Aorta (tissue), 5 donors: ENCODE data around the gene TAP1. TPM values are rescaled to one million over a fixed set of nuclear protein-coding genes. Genes with fewer than 3 reads are reported as not detected.
"Not testable (repeated sequence)": the region's sequence is repeated elsewhere in the genome, so short reads cannot be mapped to it uniquely, and the experiment has no call there.

Experiments
- ATAC-seq: fragments of 200-7000 bp; cut with Tn5 transposase; one replicate; pipeline ENCODE4 v1.9.1; 2022; ENCODE audit warnings: moderate library complexity; ENCODE audit not compliant: low FRiP score
- DNase-seq, 2 donors: peaks; one replicate each; pipeline ENCODE4 v3.0.0-alpha.2; 2020
- H3K27ac ChIP-seq, 2 donors: one replicate each; pipeline ENCODE4 v1.5.1; 2013; ENCODE audit warnings: low read length in 2 of 2, mild to moderate bottlenecking in 2 of 2, moderate library complexity in 2 of 2, control low read depth in 1 of 2, inconsistent platforms in 1 of 2, low read depth in 1 of 2
- H3K27me3 ChIP-seq, 2 donors: one replicate each; pipeline ENCODE4 v1.6.1; 2013; ENCODE audit warnings: control low read depth in 1 of 2, low read length in 1 of 2, mild to moderate bottlenecking in 1 of 2, moderate library complexity in 1 of 2; ENCODE audit not compliant: insufficient read depth in 2 of 2, control insufficient read depth in 1 of 2
- H3K36me3 ChIP-seq, 2 donors: one replicate each; pipeline ENCODE4 v1.6.1; 2013; ENCODE audit warnings: control low read depth in 1 of 2, low read length in 1 of 2, mild to moderate bottlenecking in 1 of 2; ENCODE audit not compliant: insufficient read depth in 2 of 2, control insufficient read depth in 1 of 2
- H3K4me1 ChIP-seq, 2 donors: one replicate each; pipeline ENCODE4 v1.6.1; 2013; ENCODE audit warnings: low read length in 2 of 2, control low read depth in 1 of 2, mild to moderate bottlenecking in 1 of 2, moderate library complexity in 1 of 2; ENCODE audit not compliant: insufficient read depth in 2 of 2, control insufficient read depth in 1 of 2
- H3K4me3 ChIP-seq, 2 donors: one replicate each; pipeline ENCODE4 v1.5.1; 2013; ENCODE audit warnings: low read length in 2 of 2, control low read depth in 1 of 2, mild to moderate bottlenecking in 1 of 2
- H3K9me3 ChIP-seq: one replicate; pipeline ENCODE4 v1.6.1; 2013; ENCODE audit warnings: mild to moderate bottlenecking, low read length; ENCODE audit not compliant: control insufficient read depth
- WGBS, 2 donors: extraction: QIAGEN DNeasy Blood & Tissue Kit; methylation state at CpG; one replicate each; pipeline ENCODE4 v1.1.7; 2013; 5-methylcytosine and 5-hydroxymethylcytosine counted together
- intact Hi-C, 2 donors: fragments of 100-400 bp; cut with DNase I; formaldehyde crosslinking; loops; one replicate each; pipeline versions ENCODE4 v1.14.2 to v1.15.0; 2022
- polyA plus RNA-seq, 2 donors: library from polyadenylated mRNA; stranded (reverse); fragments of 200-250 nt; gene quantifications; one replicate each; pipeline ENCODE4 v1.2.3, GENCODE V29; 2013
- total RNA-seq, 2 donors: library from RNA; stranded (reverse); fragmentation: NEBNext Ultra II Directional; extraction: Animal tissue kit (Norgen Biotek cat#: 25700); gene quantifications; one replicate each; pipeline ENCODE4 v1.2.1, GENCODE V29; 2021
- donor health status: healthy with polysubstance abuse.
- donor health status: Bipolar disorder and iron deficiency.
- donor health status: DM: no; HTN: no; CAD: no.
- donor health status: DM: no; HTN: no; CAD: no.
- donor health status: DM: yes; HTN: yes; CAD: no.

Gene TAP1
- total and polyA plus RNA-seq, 4 donors: 14.4 to 48.3 (median 40.7) TPM

DNA sequence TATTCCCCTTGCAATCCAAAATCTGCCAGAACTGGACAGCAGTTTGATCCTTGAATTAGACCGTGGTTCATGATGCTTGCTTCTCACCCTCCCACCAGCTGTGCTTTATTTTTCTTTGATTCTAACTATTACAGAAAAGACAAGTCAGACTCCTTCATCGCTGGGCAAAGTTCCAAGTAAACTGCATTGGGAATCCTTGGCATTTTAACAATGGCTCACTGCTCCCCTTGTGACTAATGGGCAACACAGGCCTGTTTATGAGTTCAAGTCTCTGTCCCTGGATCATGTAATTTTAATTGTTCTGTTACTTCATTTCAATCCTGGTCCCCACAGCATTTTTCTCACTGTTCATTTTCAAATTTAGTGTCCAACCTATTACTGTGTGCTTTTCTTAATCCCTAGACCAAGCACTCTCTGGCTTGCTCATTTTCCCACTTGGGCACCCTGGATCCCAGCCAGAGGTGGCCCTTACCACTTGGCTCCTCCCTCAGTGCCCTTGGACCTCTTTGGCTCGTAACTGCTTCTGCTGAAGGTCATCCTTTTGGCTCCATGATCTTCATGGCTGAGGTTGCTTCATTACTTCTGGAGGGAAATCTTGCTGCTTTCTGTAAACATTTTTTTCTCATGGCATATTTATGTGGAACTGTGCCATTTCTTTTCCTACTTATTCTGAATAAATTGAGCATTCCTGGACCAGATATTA is 33.3 kb upstream of the TAP1 start:
- Histone ChIP-seq H3K27me3 (no peaks in the 10 kb centered on the region), H3K4me3 (no peak overlapping the region), H3K4me1 (no peaks in the 10 kb centered on the region), H3K36me3 (no peaks in the 10 kb centered on the region), H3K27ac (no peak overlapping the region), H3K9me3 (no peaks in the 10 kb centered on the region)
- 58 to 59% methylated on average over 3 of the region's 3 CpGs for WGBS, 2 donors
- ATAC-seq: no peak
- intact Hi-C loops: loop anchor here in 1 of 2 donors (2.0 kb wide), 1 partner anchor 98 kb away; no protein-coding TSS in a partner anchor
- no peak for DNase-seq

DNA sequence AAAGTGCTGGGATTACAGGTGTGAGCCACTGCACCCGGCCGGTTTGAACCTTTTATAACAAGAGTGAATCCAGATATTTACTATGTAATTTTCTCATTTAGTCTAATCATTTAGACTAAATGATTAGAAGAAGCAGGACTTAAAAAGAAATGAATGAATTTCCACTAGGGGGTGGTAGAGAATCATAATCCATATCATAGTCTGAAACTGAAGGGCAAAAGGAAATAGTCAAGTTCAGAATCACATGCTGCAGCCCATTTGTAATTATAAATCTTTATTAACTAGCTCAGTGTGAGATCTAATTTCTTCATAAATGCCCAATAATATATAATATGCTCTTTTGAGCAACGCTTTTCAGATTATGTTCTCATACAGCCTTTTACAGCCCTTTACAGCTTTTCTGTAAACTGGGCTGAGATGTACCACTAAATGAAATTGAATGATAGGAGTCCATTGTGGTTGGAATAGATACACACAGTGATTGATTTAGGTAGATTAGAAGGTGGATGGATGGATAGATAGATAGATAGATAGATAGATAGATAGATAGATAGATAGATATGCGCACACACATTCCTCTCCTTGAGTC is 32.3 kb upstream of the TAP1 start:
- no peak overlapping the region for H3K27ac ChIP-seq
- intact Hi-C loops: loop anchor here (1.0 to 2.0 kb wide), 2 partner anchors 99 to 100 kb away; no protein-coding TSS in a partner anchor

DNA sequence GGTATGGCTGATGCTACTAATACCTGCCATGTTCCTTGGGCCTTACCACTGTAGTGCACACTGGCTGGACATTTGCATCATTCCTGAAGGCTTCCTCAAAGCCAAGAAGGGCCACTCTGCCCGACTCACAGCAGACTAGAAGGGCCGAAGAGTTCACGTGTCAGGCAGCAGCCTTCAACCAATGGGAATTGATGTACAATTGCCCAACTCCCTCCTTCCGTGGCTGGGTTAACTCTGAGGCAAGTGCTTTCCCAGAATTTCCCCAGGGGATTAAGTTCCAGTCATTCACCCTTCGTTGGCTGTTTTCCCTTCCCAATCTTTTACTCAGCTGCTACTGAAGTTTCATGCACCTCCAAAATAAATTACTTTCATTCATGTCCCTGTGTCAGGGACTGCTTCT is 30.3 kb upstream of the TAP1 start:
- DNase-seq (peak in 1 of 2 donors; percentile 69), ATAC-seq (peak; percentile 55)
- no peaks in the 10 kb centered on the region for H3K4me1 ChIP-seq
- no peaks in the 10 kb centered on the region for H3K9me3 ChIP-seq
- H3K4me3 ChIP-seq: no peak overlapping the region
- intact Hi-C loops: no loop called here
- no peaks in the 10 kb centered on the region for H3K36me3 ChIP-seq
- H3K27ac ChIP-seq: no peak overlapping the region
- H3K27me3 ChIP-seq: no peaks in the 10 kb centered on the region
- 4 to 5% methylated on average over 5 of the region's 5 CpGs for WGBS, 2 donors

More for the DNA sequence above, 32.3 kb upstream of the TAP1 start:
- H3K9me3 ChIP-seq: no peaks in the 10 kb centered on the region
- ATAC-seq (peak; percentile 69), DNase-seq (no peak)
- H3K4me1 ChIP-seq: no peaks in the 10 kb centered on the region
- 52 to 58% methylated on average over 4 of the region's 4 CpGs for WGBS, 2 donors
- H3K4me3 ChIP-seq: no peak overlapping the region
- no peaks in the 10 kb centered on the region for H3K36me3 ChIP-seq
- no peaks in the 10 kb centered on the region for H3K27me3 ChIP-seq

- no peak for ATAC-seq
- WGBS, 2 donors: 0 to 43% methylated on average over 1 of the region's 1 CpG
- no peak overlapping the region for H3K27ac ChIP-seq
- no peaks in the 10 kb centered on the region for H3K9me3 ChIP-seq
- no peaks in the 10 kb centered on the region for H3K27me3 ChIP-seq
- H3K36me3 ChIP-seq: no peaks in the 10 kb centered on the region
- no peak for DNase-seq
- H3K4me1 ChIP-seq: no peaks in the 10 kb centered on the region
- H3K4me3 ChIP-seq: no peak overlapping the region
- intact Hi-C loops: no loop called here
These were observed 29.4 kb upstream of the TAP1 start for GRCh38 chr6:32882879-32883250.

DNA sequence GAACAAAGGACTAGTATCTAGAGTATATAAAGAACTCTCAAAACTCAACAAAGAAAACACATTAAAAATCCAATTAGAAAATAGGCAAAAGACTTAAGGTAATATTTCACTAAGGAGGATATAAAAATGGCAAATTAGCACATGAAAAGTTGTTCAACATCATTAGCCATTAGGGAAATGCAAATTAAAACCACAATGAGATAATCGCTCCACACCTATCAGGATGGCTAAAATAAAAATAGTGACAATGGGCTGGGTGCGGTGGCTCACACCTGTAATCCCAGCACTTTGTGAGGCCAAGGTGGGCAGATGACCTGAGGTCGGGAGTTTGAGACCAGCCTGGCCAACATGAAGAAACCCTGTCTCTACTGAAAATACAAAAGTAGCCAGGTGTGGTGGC is 27.5 kb upstream of the TAP1 start:
- intact Hi-C loops, H3K4me3 ChIP-seq, ATAC-seq, H3K27me3 ChIP-seq, H3K9me3 ChIP-seq, H3K36me3 ChIP-seq, DNase-seq, H3K4me1 ChIP-seq, H3K27ac ChIP-seq: not testable (repeated sequence)
- 61 to 82% methylated on average over 3 of the region's 3 CpGs for WGBS, 2 donors

- no peak overlapping the region for H3K27ac ChIP-seq
- no peak for DNase-seq
- H3K36me3 ChIP-seq: no peaks in the 10 kb centered on the region
- intact Hi-C loops: no loop called here
- no peaks in the 10 kb centered on the region for H3K9me3 ChIP-seq
- H3K27me3 ChIP-seq: no peaks in the 10 kb centered on the region
- ATAC-seq: no peak
- H3K4me3 ChIP-seq: no peak overlapping the region
- WGBS, 2 donors: 31 to 43% methylated on average over 35 of the region's 35 CpGs
- H3K4me1 ChIP-seq: no peaks in the 10 kb centered on the region
These were observed 26.2 kb upstream of the TAP1 start for GRCh38 chr6:32879691-32880090.

GRCh38 chr6:32876603-32877002 is 23.1 kb upstream of the TAP1 start:
- H3K27me3 ChIP-seq: no peaks in the 10 kb centered on the region
- no peaks in the 10 kb centered on the region for H3K9me3 ChIP-seq
- no peaks in the 10 kb centered on the region for H3K36me3 ChIP-seq
- no peak overlapping the region for H3K27ac ChIP-seq
- 88 to 92% methylated on average over 2 of the region's 2 CpGs for WGBS, 2 donors
- intact Hi-C loops: no loop called here
- DNase-seq: no peak
- no peak for ATAC-seq
- no peak overlapping the region for H3K4me3 ChIP-seq
- no peaks in the 10 kb centered on the region for H3K4me1 ChIP-seq

GRCh38 chr6:32873947-32874346 is 20.4 kb upstream of the TAP1 start:
- H3K36me3 ChIP-seq, H3K9me3 ChIP-seq, H3K4me1 ChIP-seq, H3K27ac ChIP-seq, H3K27me3 ChIP-seq, intact Hi-C loops, ATAC-seq, DNase-seq, H3K4me3 ChIP-seq: not testable (repeated sequence)
- WGBS, 2 donors: 0 to 25% methylated on average over 1 of the region's 1 CpG

DNA sequence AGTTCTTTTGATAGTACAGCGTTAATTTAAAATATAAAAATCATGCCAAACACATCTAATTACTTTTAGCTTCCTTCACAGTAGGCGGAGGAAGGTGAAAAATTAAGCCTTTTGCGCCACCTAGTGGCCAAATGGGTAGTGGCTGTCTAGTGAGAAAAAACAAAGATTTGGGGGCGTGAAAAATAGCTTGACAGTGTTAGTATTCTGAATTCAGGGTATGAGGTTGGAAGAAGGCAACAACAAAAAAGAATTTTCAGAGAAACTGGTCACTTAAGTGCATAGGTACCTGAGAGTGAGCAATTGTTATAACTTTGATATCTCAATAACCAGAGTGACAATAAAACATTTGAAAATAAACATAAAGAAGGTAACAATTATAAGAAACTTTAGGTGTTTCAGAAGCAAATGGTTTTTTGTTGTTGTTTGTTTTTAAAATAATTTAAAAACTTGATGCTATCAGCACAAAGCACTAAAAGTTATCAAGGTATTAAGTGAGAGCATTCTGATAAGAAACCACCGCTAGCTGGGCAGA is 14.8 kb upstream of the TAP1 start:
- WGBS, 2 donors: 11 to 19% methylated on average over 5 of the region's 5 CpGs
- intact Hi-C loops: loop anchor here (1.0 to 5.0 kb wide), 3 partner anchors 30 to 41 kb away; partner anchors contain the start of gene TAP2 (in 1 of the 2)
- ATAC-seq: peak; percentile 84
- Histone ChIP-seq H3K27me3 (no peaks in the 10 kb centered on the region), H3K4me3 (no peak overlapping the region), H3K27ac (no peak overlapping the region), H3K4me1 (no peaks in the 10 kb centered on the region), H3K9me3 (no peaks in the 10 kb centered on the region), H3K36me3 (no peaks in the 10 kb centered on the region)
- DNase-seq: peak; percentile 86 to 92
